Measurements from ENCODE around the gene ADCY10.
"Not testable (repeated sequence)": the region's sequence is repeated elsewhere in the genome, so short reads cannot be mapped to it uniquely, and the experiment has no call there.

ADCY10 gene

GRCh38 chr1:167862432-167863076 is 51.4 kb downstream of the ADCY10 start:
- no peak for FAIRE-seq
- no peak for DNase-seq (ENCODE audit: insufficient read length, low spot score)
- TF ChIP-seq POLR2A (IDR thresholded peaks at IDR 0.05; ENCODE audit: low read depth, low read length), result no peak

GRCh38 chr1:167861664-167862381 is 52.1 kb downstream of the ADCY10 start:
- DNase-seq (ENCODE audit: insufficient read length, low spot score), result no peak
- no peak for FAIRE-seq
- no peak for TF ChIP-seq POLR2A (IDR thresholded peaks at IDR 0.05; ENCODE audit: low read depth, low read length)

- DNase-seq (ENCODE audit: insufficient read length, low spot score) (no peak), FAIRE-seq (no peak)
- no peak for TF ChIP-seq POLR2A (IDR thresholded peaks at IDR 0.05; ENCODE audit: low read depth, low read length)
Measured at GRCh38 chr1:167860231-167860923, 53.6 kb downstream of the ADCY10 start.

- no peak for TF ChIP-seq POLR2A (IDR thresholded peaks at IDR 0.05; ENCODE audit: low read depth, low read length)
- FAIRE-seq, result no peak
- no peak for DNase-seq (ENCODE audit: insufficient read length, low spot score)
Measured at GRCh38 chr1:167856711-167857418, 57.1 kb downstream of the ADCY10 start.

- no peak for FAIRE-seq
Measured at GRCh38 chr1:167854184-167854583, 59.8 kb downstream of the ADCY10 start.

GRCh38 chr1:167849666-167850065 is 64.3 kb downstream of the ADCY10 start:
- no peak for FAIRE-seq
- no peak for TF ChIP-seq POLR2A (IDR thresholded peaks at IDR 0.05; ENCODE audit: low read depth, low read length)
- no peak for DNase-seq (ENCODE audit: insufficient read length, low spot score)

More at GRCh38 chr1:167854184-167854583, 59.8 kb downstream of the ADCY10 start:
- no peak for DNase-seq (ENCODE audit: insufficient read length, low spot score)
- TF ChIP-seq POLR2A (IDR thresholded peaks at IDR 0.05; ENCODE audit: low read depth, low read length), result no peak

- no peak for TF ChIP-seq POLR2A (IDR thresholded peaks at IDR 0.05; ENCODE audit: low read depth, low read length)
Measured at GRCh38 chr1:167842872-167843271, 71.1 kb downstream of the ADCY10 start.

GRCh38 chr1:167841530-167841929 is 72.4 kb downstream of the ADCY10 start:
- FAIRE-seq (no peak), DNase-seq (ENCODE audit: insufficient read length, low spot score) (no peak)
- no peak for TF ChIP-seq POLR2A (IDR thresholded peaks at IDR 0.05; ENCODE audit: low read depth, low read length)

More at GRCh38 chr1:167842872-167843271, 71.1 kb downstream of the ADCY10 start:
- FAIRE-seq (no peak), DNase-seq (ENCODE audit: insufficient read length, low spot score) (no peak)

GRCh38 chr1:167839009-167839408 is 74.9 kb downstream of the ADCY10 start:
- FAIRE-seq (no peak), DNase-seq (ENCODE audit: insufficient read length, low spot score) (no peak)
- no peak for TF ChIP-seq POLR2A (IDR thresholded peaks at IDR 0.05; ENCODE audit: low read depth, low read length)

- DNase-seq (ENCODE audit: insufficient read length, low spot score) (no peak), FAIRE-seq (no peak)
- TF ChIP-seq POLR2A (IDR thresholded peaks at IDR 0.05; ENCODE audit: low read depth, low read length), result no peak
Measured at GRCh38 chr1:167837326-167837725, 76.6 kb downstream of the ADCY10 start.

GRCh38 chr1:167836197-167836596 is 77.7 kb downstream of the ADCY10 start:
- TF ChIP-seq POLR2A (IDR thresholded peaks at IDR 0.05; ENCODE audit: low read depth, low read length), result no peak
- DNase-seq (ENCODE audit: insufficient read length, low spot score) (no peak), FAIRE-seq (no peak)

GRCh38 chr1:167833904-167834303 is 80.0 kb downstream of the ADCY10 start:
- no peak for FAIRE-seq
- TF ChIP-seq POLR2A (IDR thresholded peaks at IDR 0.05; ENCODE audit: low read depth, low read length), result no peak
- DNase-seq (ENCODE audit: insufficient read length, low spot score), result no peak

- FAIRE-seq (no peak), DNase-seq (ENCODE audit: insufficient read length, low spot score) (no peak)
- no peak for TF ChIP-seq POLR2A (IDR thresholded peaks at IDR 0.05; ENCODE audit: low read depth, low read length)
Measured at GRCh38 chr1:167832693-167833092, 81.2 kb downstream of the ADCY10 start.

GRCh38 chr1:167830668-167831067 is 83.3 kb downstream of the ADCY10 start:
- not testable (repeated sequence) for FAIRE-seq; DNase-seq (ENCODE audit: insufficient read length, low spot score)
